IPS-15b (cell line): ENCODE results near the gene ZNF736.
"Not testable (repeated sequence)": the region's sequence is repeated elsewhere in the genome, so short reads cannot be mapped to it uniquely, and the experiment has no call there.

ENCODE experiments used
- H3K27me3 ChIP-seq: one replicate; pipeline ENCODE4 v1.6.1; 2013; ENCODE audit warnings: low read length; ENCODE audit not compliant: control insufficient read depth, insufficient read depth
- H3K36me3 ChIP-seq: one replicate; pipeline ENCODE4 v1.6.1; 2013; ENCODE audit warnings: low read length; ENCODE audit not compliant: control insufficient read depth, insufficient read depth
- H3K4me1 ChIP-seq: one replicate; pipeline ENCODE4 v1.6.1; 2013; ENCODE audit warnings: mild to moderate bottlenecking, low read length; ENCODE audit not compliant: control insufficient read depth, insufficient read depth
- H3K4me3 ChIP-seq: one replicate; pipeline ENCODE4 v1.5.1; 2013; ENCODE audit warnings: low read depth, low read length
- H3K9ac ChIP-seq: one replicate; pipeline ENCODE4 v1.6.1; 2013; ENCODE audit warnings: low read depth, mild to moderate bottlenecking, low read length
- H3K9me3 ChIP-seq: one replicate; pipeline ENCODE4 v1.6.1; 2013; ENCODE audit warnings: mild to moderate bottlenecking, low read length; ENCODE audit not compliant: control insufficient read depth, insufficient read depth

Gene ZNF736

GRCh38 chr7:64313740-64314491 lies at the start of gene ZNF736:
Gene ZNF736, plus strand, starts transcription at chr7:64313961. Its CDS starts 190 bp downstream, at chr7:64314151.
- Histone ChIP-seq H3K9ac (no peak within 1 kb of the TSS), H3K4me3 (no peak within 1 kb of the TSS), H3K9me3 (peaks cover 22% of the 10 kb centered on the region), H3K27me3 (no peaks in the 10 kb centered on the region), H3K4me1 (no peaks in the 10 kb centered on the region), H3K36me3 (no peaks in the 10 kb centered on the region)

DNA sequence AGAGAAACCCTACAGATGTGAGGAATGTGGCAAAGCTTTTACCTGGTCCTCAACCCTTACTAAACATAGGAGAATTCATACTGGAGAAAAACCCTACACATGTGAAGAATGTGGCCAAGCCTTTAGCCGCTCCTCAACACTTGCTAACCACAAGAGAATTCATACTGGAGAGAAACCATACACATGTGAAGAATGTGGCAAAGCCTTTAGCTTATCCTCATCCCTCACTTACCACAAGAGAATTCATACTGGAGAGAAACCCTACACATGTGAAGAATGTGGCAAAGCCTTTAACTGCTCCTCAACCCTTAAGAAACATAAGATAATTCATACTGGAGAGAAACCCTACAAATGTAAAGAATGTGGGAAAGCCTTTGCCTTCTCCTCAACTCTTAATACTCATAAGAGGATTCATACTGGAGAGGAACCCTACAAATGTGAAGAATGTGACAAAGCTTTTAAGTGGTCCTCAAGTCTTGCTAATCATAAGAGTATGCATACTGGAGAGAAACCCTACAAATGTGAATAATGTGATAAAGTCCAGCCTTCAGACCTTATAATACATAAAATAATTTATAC lies 47.3 kb upstream of the ZNF736 start:
- Histone ChIP-seq H3K4me1 (no peaks in the 10 kb centered on the region), H3K4me3 (no peak overlapping the region), H3K9ac (no peak overlapping the region), H3K36me3 (no peaks in the 10 kb centered on the region), H3K27me3 (no peaks in the 10 kb centered on the region), H3K9me3 (peaks cover 16% of the 10 kb centered on the region)

DNA sequence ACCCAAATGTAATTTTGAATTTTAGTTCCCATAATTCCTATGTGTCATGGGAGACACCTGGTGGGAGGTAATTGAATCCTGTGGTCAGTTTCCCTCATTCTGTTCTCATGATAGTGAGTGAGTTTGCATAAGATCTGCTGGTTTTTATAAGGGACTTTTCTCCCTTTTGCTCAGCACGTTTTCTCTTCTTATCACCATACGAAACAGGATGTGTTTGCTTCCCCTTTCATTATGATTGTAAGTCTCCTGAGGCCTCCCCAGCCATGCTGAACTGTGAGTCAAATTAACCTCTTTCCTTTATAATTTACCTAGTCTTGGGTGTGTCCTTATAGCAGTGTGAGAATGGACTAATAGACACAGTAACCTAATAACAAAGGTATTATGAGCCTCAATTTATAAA lies 36.1 kb upstream of the ZNF736 start:
- H3K4me3 ChIP-seq, result no peak overlapping the region
- no peaks in the 10 kb centered on the region for H3K4me1 ChIP-seq
- H3K9me3 ChIP-seq, result peaks cover 4% of the 10 kb centered on the region
- no peaks in the 10 kb centered on the region for H3K36me3 ChIP-seq
- no peak overlapping the region for H3K9ac ChIP-seq
- H3K27me3 ChIP-seq, result no peaks in the 10 kb centered on the region

DNA sequence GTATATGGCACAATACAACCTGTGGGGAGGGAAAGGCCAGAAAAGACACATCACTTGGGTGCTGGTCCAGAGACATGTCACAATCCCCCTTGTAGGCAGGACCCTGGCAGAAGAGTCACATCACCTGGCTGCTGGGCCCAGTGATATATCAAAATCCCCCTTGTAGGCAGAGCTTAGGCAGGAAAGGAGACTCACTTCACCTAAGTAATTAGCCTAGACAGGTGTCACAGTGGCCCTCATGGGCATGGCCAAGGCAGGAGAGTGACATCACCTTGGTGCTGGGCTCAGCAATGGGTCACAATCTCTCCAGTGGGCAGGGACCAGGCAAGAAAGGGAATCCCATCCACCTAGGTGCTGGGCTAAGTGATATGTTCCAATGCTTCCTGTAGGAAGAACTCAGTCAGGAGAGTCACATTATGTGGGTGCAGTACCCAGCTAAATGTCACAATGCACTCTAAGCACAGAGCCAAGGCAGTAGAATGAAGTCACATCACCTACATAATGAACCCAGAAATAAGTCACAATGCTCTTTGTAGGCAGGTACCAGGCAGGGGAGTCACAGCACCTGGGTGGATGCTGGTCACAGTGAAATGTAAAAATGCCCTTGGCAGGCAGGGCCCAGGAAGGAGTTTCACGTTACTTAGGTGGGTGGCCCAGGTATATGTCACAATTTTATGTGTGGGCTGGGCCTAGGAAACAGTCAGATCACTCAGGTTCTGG lies 18.9 kb upstream of the ZNF736 start:
- Histone ChIP-seq H3K4me1 (no peaks in the 10 kb centered on the region), H3K27me3 (no peaks in the 10 kb centered on the region), H3K9me3 (peaks cover 45% of the 10 kb centered on the region), H3K36me3 (no peaks in the 10 kb centered on the region), H3K9ac (no peak overlapping the region), H3K4me3 (no peak overlapping the region)

DNA sequence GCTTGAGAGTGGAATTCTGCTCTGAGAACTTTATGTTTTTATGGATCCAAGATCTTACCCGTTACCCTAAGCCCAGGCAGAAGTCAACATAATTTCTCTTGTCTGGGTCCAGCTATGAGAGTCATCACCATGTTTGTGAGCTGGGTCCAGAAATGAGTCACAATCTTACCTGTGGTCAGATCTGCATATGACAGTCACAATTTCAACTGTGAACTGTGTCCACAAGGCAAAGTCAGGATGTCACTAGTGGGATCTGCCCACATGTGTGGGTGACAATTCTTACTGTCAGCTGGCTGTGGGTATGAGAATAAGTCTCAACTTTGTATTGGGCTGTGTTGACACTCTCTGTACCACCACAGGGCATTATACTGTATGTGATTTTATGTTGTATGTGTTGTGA lies 16.3 kb upstream of the ZNF736 start:
- H3K27me3 ChIP-seq, H3K36me3 ChIP-seq, H3K4me3 ChIP-seq, H3K4me1 ChIP-seq, H3K9ac ChIP-seq: not testable (repeated sequence)
- H3K9me3 ChIP-seq, result peaks cover 40% of the 10 kb centered on the region

- no peak overlapping the region for H3K4me3 ChIP-seq
- peaks cover 33% of the 10 kb centered on the region for H3K9me3 ChIP-seq
- no peaks in the 10 kb centered on the region for H3K27me3 ChIP-seq
- no peak overlapping the region for H3K9ac ChIP-seq
- no peaks in the 10 kb centered on the region for H3K36me3 ChIP-seq
- H3K4me1 ChIP-seq, result no peaks in the 10 kb centered on the region
Observed at GRCh38 chr7:64300641-64301405, 12.9 kb upstream of the ZNF736 start.

- H3K4me1 ChIP-seq, result no peaks in the 10 kb centered on the region
- peaks cover 22% of the 10 kb centered on the region for H3K9me3 ChIP-seq
- no peaks in the 10 kb centered on the region for H3K36me3 ChIP-seq
- H3K4me3 ChIP-seq, result no peak overlapping the region
- no peak overlapping the region for H3K9ac ChIP-seq
- no peaks in the 10 kb centered on the region for H3K27me3 ChIP-seq
Observed at GRCh38 chr7:64307254-64308015, 6.3 kb upstream of the ZNF736 start.

- Histone ChIP-seq H3K9ac (no peak overlapping the region), H3K9me3 (peaks cover 23% of the 10 kb centered on the region)
Observed at GRCh38 chr7:64308016-64308270, 5.8 kb upstream of the ZNF736 start.

DNA sequence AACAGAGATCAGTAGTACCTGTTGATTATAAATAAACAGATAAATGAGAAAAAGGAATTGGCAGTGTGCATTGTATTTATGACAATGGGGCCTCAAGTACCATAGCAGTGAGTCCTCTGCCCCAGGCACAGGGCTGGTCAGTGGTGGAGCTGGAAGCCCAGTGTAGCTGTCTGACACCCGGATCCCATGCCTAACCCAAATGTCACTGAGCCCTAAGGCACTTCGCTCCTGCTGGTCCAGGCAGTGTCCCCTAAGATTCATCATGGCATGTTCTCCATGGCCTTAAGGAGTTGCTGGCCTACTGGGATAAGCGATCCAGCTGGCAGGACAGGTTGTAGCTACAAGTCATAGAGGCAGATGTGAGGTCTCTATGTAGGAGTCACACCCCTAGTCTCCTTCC lies 3.3 kb upstream of the ZNF736 start:
- Histone ChIP-seq H3K36me3 (no peaks in the 10 kb centered on the region), H3K9me3 (peaks cover 20% of the 10 kb centered on the region), H3K4me3 (no peak overlapping the region), H3K27me3 (no peaks in the 10 kb centered on the region), H3K4me1 (no peaks in the 10 kb centered on the region), H3K9ac (no peak overlapping the region)

More at GRCh38 chr7:64308016-64308270, 5.8 kb upstream of the ZNF736 start:
- no peaks in the 10 kb centered on the region for H3K27me3 ChIP-seq
- H3K4me3 ChIP-seq, result no peak overlapping the region
- H3K4me1 ChIP-seq, result no peaks in the 10 kb centered on the region
- no peaks in the 10 kb centered on the region for H3K36me3 ChIP-seq

- Histone ChIP-seq H3K9me3 (peaks cover 24% of the 10 kb centered on the region), H3K27me3 (no peaks in the 10 kb centered on the region), H3K4me3 (no peak overlapping the region), H3K36me3 (no peaks in the 10 kb centered on the region), H3K4me1 (no peaks in the 10 kb centered on the region), H3K9ac (no peak overlapping the region)
Observed at GRCh38 chr7:64312826-64313225, 935 bp upstream of the ZNF736 start.

DNA sequence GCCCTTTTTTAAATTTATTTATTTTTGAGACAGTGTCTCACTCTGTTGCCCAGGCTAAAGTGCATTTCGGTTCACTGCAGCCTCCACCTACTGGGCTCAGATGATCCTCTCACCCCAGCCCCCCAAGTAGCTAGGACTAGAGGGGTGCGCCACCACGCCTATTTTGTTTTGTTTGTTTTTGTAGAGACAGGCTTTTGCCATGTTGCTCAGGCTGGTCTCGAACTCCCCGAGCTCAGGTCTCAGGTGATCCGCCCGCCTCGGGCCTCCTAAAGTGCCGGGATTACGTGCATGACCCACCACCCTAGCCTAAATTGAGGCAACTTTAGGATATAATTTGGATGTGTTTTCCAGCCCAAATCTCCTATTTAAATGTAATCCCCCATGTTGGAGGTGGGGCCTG lies 805 bp downstream of the ZNF736 start:
- Histone ChIP-seq H3K36me3 (no peaks in the 10 kb centered on the region), H3K27me3 (no peaks in the 10 kb centered on the region), H3K9ac (no peak overlapping the region), H3K9me3 (peaks cover 22% of the 10 kb centered on the region), H3K4me1 (no peaks in the 10 kb centered on the region), H3K4me3 (no peak overlapping the region)
